Measurements from ENCODE around the gene ZAP70. TPM values are rescaled to one million over a fixed set of nuclear protein-coding genes. Genes with fewer than 3 reads are reported as not detected.

ZAP70 gene
- total RNA-seq, 4 donors from 2014 or later = 2.6 to 16.1 (median 12.0) TPM

GRCh38 chr2:97761192-97761591, 47.8 kb downstream of the ZAP70 start:
- H3K4me1 ChIP-seq = no peaks in the 10 kb centered on the region
- TF ChIP-seq EP300 (IDR thresholded peaks at IDR 0.05; ENCODE audit: low read depth) = no peak
- no peak for TF ChIP-seq CTCF (IDR thresholded peaks at IDR 0.05)
- no peak for TF ChIP-seq POLR2A (IDR thresholded peaks at IDR 0.05)
- no peak for TF ChIP-seq POLR2AphosphoS5 (IDR thresholded peaks at IDR 0.05)
- 92 to 100% methylated on average over 2 to 21 of the region's 23 CpGs for WGBS, 2 donors (ENCODE audit: low coverage in 1 of 2)
- intact Hi-C loops (cut with DNase I; ENCODE audit: low total_unique reads) = no loop called here
- DNase-seq = no peak
- H3K36me3 ChIP-seq = peaks cover 0 to 65% (median 21%) of the 10 kb centered on the region in 4 donors
- H3K4me3 ChIP-seq = no peak overlapping the region
- H3K27me3 ChIP-seq = no peaks in the 10 kb centered on the region
- no peaks in the 10 kb centered on the region for H3K9me3 ChIP-seq
- in situ Hi-C loops (cut with MboI; ENCODE audit: low pct_ligation_motif_present in 1 of 4, low pct_unique_long_range_greater_than_20kb in 1 of 4, low sequenced_read_pairs in 3 of 4) = no loop called here
- H3K27ac ChIP-seq = no peak overlapping the region

GRCh38 chr2:97763176-97763845, 49.9 kb downstream of the ZAP70 start:
- no peaks in the 10 kb centered on the region for H3K9me3 ChIP-seq
- H3K4me3 ChIP-seq = no peak overlapping the region
- H3K27me3 ChIP-seq = no peaks in the 10 kb centered on the region
- no peak overlapping the region for H3K27ac ChIP-seq
- WGBS, 2 donors (ENCODE audit: low coverage in 1 of 2) = 91 to 94% methylated on average over 9 to 20 of the region's 20 CpGs
- no peak for DNase-seq
- H3K4me1 ChIP-seq = no peaks in the 10 kb centered on the region
- TF ChIP-seq CTCF (IDR thresholded peaks at IDR 0.05) (no peak), EP300 (IDR thresholded peaks at IDR 0.05; ENCODE audit: low read depth) (no peak), POLR2A (IDR thresholded peaks at IDR 0.05) (no peak), POLR2AphosphoS5 (IDR thresholded peaks at IDR 0.05) (no peak)
- in situ Hi-C loops (cut with MboI; ENCODE audit: low pct_ligation_motif_present in 1 of 4, low pct_unique_long_range_greater_than_20kb in 1 of 4, low sequenced_read_pairs in 3 of 4) (no loop called here), intact Hi-C loops (cut with DNase I; ENCODE audit: low total_unique reads) (no loop called here)
- H3K36me3 ChIP-seq = peaks cover 0 to 51% (median 17%) of the 10 kb centered on the region in 4 donors

GRCh38 chr2:97764559-97765263, 51.3 kb downstream of the ZAP70 start:
- no peaks in the 10 kb centered on the region for H3K4me1 ChIP-seq
- no peaks in the 10 kb centered on the region for H3K27me3 ChIP-seq
- H3K9me3 ChIP-seq = no peaks in the 10 kb centered on the region
- no peak overlapping the region for H3K4me3 ChIP-seq
- H3K36me3 ChIP-seq = peaks cover 0 to 44% (median 14%) of the 10 kb centered on the region in 4 donors
- DNase-seq = no peak
- WGBS, 2 donors (ENCODE audit: low coverage in 1 of 2) = 90% methylated on average over 11 of the region's 11 CpGs; no CpG with 5 or more reads in 1 of the 2 donors
- H3K27ac ChIP-seq = no peak overlapping the region
- intact Hi-C loops (cut with DNase I; ENCODE audit: low total_unique reads) = no loop called here
- TF ChIP-seq POLR2AphosphoS5 (IDR thresholded peaks at IDR 0.05) (no peak), POLR2A (IDR thresholded peaks at IDR 0.05) (no peak), EP300 (IDR thresholded peaks at IDR 0.05; ENCODE audit: low read depth) (no peak), CTCF (IDR thresholded peaks at IDR 0.05) (no peak)
- in situ Hi-C loops (cut with MboI; ENCODE audit: low pct_ligation_motif_present in 1 of 4, low pct_unique_long_range_greater_than_20kb in 1 of 4, low sequenced_read_pairs in 3 of 4) = no loop called here

- intact Hi-C loops (cut with DNase I; ENCODE audit: low total_unique reads) = no loop called here
These were observed 52.6 kb downstream of the ZAP70 start for GRCh38 chr2:97765933-97766332.

More at GRCh38 chr2:97765933-97766332, 52.6 kb downstream of the ZAP70 start:
- no peak overlapping the region for H3K27ac ChIP-seq
- no peaks in the 10 kb centered on the region for H3K4me1 ChIP-seq
- no peak overlapping the region for H3K4me3 ChIP-seq
- H3K27me3 ChIP-seq = no peaks in the 10 kb centered on the region
- no peaks in the 10 kb centered on the region for H3K9me3 ChIP-seq
- DNase-seq = no peak
- H3K36me3 ChIP-seq = peaks cover 0 to 36% (median 9%) of the 10 kb centered on the region in 4 donors
- WGBS, 2 donors (ENCODE audit: low coverage in 1 of 2) = 99 to 100% methylated on average over 1 to 4 of the region's 4 CpGs
- in situ Hi-C loops (cut with MboI; ENCODE audit: low pct_ligation_motif_present in 1 of 4, low pct_unique_long_range_greater_than_20kb in 1 of 4, low sequenced_read_pairs in 3 of 4) = no loop called here
- TF ChIP-seq CTCF (IDR thresholded peaks at IDR 0.05) (no peak), EP300 (IDR thresholded peaks at IDR 0.05; ENCODE audit: low read depth) (no peak), POLR2A (IDR thresholded peaks at IDR 0.05) (no peak), POLR2AphosphoS5 (IDR thresholded peaks at IDR 0.05) (no peak)

Data from transverse colon (tissue), 4 donors.